Uterus (tissue), 4 donors: ENCODE data around the gene SF3A2. TPM values are rescaled to one million over a fixed set of nuclear protein-coding genes. Genes with fewer than 3 reads are reported as not detected.

ENCODE experiments used
- DNase-seq, 2 donors: peaks; one replicate each; pipeline ENCODE4 v3.0.0-alpha.2; 2019 to 2020
- H3K27ac ChIP-seq, 2 donors: fragments of 200-600 bp; sonication (generic); 1 replicate in 1 of 2; 2 replicates in 1 of 2; pipeline ENCODE4 v1.5.1; 2016 to 2018
- H3K27me3 ChIP-seq, 2 donors: fragments of 200-600 bp; sonication (generic); one replicate each; pipeline ENCODE4 v1.5.1; 2018 to 2019; ENCODE audit warnings: control low read depth in 1 of 2
- H3K36me3 ChIP-seq, 2 donors: fragments of 200-600 bp; sonication (generic); one replicate each; pipeline ENCODE4 v1.5.1; 2019; ENCODE audit warnings: control low read depth in 1 of 2
- H3K4me1 ChIP-seq, 2 donors: fragments of 200-600 bp; sonication (generic); one replicate each; pipeline ENCODE4 v1.5.1; 2018 to 2019; ENCODE audit warnings: control low read depth in 1 of 2
- H3K4me3 ChIP-seq, 2 donors: fragments of 200-600 bp; sonication (generic); 1 replicate in 1 of 2; 2 replicates in 1 of 2; pipeline ENCODE4 v1.5.1; 2018 to 2019; ENCODE audit warnings: mild to moderate bottlenecking in 1 of 2
- H3K9me3 ChIP-seq, 2 donors: fragments of 200-600 bp; sonication (generic); one replicate each; pipeline ENCODE4 v1.5.1; 2019; ENCODE audit warnings: control low read depth in 1 of 2
- CTCF ChIP-seq, 4 experiments: fragments of 200-600 bp in 2 of 4; fragments of 450-650 bp in 2 of 4; sonication (generic) in 2 of 4; IDR thresholded peaks; one replicate each; pipeline ENCODE4 v1.5.1; 2016 to 2019; ENCODE audit warnings: antibody characterized with exemption in 4 of 4, mild to moderate bottlenecking in 2 of 4, moderate library complexity in 1 of 4
- POLR2A ChIP-seq, 2 donors: fragments of 450-650 bp; IDR thresholded peaks; one replicate each; pipeline ENCODE4 v1.6.1; 2016; ENCODE audit warnings: antibody characterized with exemption in 2 of 2, mild to moderate bottlenecking in 1 of 2, moderate library complexity in 1 of 2
- intact Hi-C: fragments of 100-400 bp; cut with DNase I; formaldehyde crosslinking; loops from one replicate; pipeline ENCODE4 v1.15.1; 2023; ENCODE audit warnings: low total_unique reads
- total RNA-seq, 4 donors: library from RNA; depleted of rRNA in 3 of 4; stranded (reverse); fragments of >200 nt in 3 of 4; gene quantifications; one replicate each; pipeline versions ENCODE4 v1.1.0 to v1.2.4, GENCODE V29; 2014 to 2023
- donor health status: DM: yes; HTN: yes; CAD: no.

SF3A2 gene
- total RNA-seq, 4 donors from 2014 or later: 33.2 to 107 (median 50.6) TPM

DNA sequence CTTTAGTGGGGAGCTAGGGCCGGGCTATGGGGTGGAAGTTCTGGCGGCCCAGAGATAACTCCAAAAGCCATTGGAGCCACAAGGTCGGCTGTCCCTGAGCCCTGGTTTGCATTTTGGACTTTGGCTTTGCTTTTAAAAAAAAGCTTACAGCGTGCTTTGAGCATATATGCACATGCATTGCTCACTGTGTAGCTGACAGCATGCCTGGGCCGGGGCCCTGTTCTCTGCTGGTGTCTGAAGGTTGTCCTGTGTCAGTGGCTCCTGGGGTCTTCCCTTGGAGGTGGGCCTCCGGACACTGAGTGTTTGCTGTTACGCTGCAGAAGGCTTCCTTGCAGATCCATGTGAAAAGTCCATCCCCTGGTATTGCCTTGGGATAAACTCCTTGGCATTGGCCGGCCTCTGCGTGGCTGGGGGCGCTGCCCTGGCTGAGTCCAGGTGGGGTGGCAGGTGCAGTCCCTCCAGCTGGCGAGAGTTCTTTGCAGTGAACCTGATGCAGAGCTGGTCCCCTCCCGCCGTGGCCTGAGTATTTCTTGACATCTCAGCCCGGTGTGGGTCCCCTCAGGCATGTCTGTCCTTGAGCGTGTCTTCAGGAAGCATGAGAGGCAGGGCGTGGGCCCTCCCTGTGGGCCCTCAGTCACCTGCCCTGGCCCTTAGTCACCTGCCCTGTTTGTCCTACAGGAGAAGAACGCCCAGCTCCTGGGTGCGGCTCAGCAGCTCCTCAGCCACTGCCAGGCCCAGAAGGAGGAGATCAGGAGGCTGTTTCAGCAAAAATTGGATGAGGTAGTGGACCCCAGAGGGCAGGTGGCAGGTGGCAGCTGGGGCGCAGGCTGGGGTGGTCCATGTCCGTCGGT lies 23.5 kb upstream of the SF3A2 start:
- Histone ChIP-seq H3K27ac (no peak overlapping the region), H3K9me3 (no peaks in the 10 kb centered on the region), H3K36me3 (no peaks in the 10 kb centered on the region), H3K27me3 (no peaks in the 10 kb centered on the region), H3K4me1 (no peaks in the 10 kb centered on the region), H3K4me3 (no peak overlapping the region)
- intact Hi-C loops: no loop called here
- TF ChIP-seq POLR2A (IDR thresholded peaks at IDR 0.05): no peak
- TF ChIP-seq CTCF (IDR thresholded peaks at IDR 0.05): no peak
- DNase-seq: no peak

- H3K27ac ChIP-seq: no peak overlapping the region
- TF ChIP-seq CTCF (IDR thresholded peaks at IDR 0.05) (no peak), POLR2A (IDR thresholded peaks at IDR 0.05) (no peak)
- intact Hi-C loops: no loop called here
Measured at GRCh38 chr19:2213799-2214198, 22.8 kb upstream of the SF3A2 start.

DNA sequence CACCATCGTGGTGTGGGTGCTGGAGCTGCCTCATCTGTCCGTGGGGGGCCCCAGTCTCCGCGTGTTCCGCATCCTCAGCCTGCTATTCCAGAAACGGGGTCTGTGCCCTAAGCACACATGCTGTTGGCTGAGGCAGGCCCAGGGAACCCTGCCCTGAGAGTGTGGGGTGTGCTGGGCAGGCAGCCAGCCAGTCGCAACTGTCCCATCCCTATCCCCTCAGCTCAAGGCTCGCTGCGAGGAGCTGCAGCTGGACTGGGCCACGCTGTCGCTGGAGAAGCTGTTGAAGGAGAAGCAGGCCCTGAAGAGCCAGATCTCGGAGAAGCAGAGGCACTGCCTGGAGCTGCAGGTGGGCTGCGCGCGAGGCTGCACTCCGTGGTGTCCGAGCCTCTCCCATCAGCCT lies 22.4 kb upstream of the SF3A2 start:
- H3K4me3 ChIP-seq: no peak overlapping the region
- H3K27me3 ChIP-seq: no peaks in the 10 kb centered on the region
- H3K36me3 ChIP-seq: no peaks in the 10 kb centered on the region
- no peaks in the 10 kb centered on the region for H3K4me1 ChIP-seq
- no peak overlapping the region for H3K27ac ChIP-seq
- intact Hi-C loops: no loop called here
- TF ChIP-seq POLR2A (IDR thresholded peaks at IDR 0.05): no peak
- TF ChIP-seq CTCF (IDR thresholded peaks at IDR 0.05): no peak
- no peak for DNase-seq
- H3K9me3 ChIP-seq: no peaks in the 10 kb centered on the region

More at GRCh38 chr19:2213799-2214198, 22.8 kb upstream of the SF3A2 start:
- no peaks in the 10 kb centered on the region for H3K9me3 ChIP-seq
- DNase-seq: no peak
- no peaks in the 10 kb centered on the region for H3K27me3 ChIP-seq
- H3K36me3 ChIP-seq: no peaks in the 10 kb centered on the region
- no peaks in the 10 kb centered on the region for H3K4me1 ChIP-seq
- H3K4me3 ChIP-seq: no peak overlapping the region

DNA sequence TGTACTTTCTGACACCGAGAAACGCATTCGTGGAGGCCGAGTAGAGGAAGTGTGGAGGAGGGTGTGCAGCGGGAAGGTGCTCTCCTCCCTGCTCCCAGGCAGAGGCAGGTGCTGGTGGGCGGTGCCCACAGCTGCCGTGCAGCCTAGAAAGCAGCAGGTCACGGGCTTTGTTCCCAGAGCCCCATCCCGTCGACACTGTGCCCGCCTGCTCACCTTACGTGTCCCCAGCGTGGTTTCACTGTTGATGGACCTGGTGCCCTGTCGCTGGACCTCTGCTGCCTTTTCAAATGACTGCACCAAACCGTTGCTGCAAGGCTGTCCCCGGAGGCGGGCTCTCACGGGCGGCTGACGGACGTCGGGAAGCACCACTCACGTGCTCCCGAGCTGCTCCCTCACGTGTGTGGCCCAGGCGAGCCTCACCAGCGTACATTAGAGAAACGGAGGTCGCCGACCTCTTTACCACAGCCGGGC lies 21.3 kb upstream of the SF3A2 start:
- Histone ChIP-seq H3K4me3 (no peak overlapping the region), H3K9me3 (no peaks in the 10 kb centered on the region), H3K27me3 (no peaks in the 10 kb centered on the region), H3K36me3 (no peaks in the 10 kb centered on the region), H3K4me1 (no peaks in the 10 kb centered on the region), H3K27ac (no peak overlapping the region)
- no peak for TF ChIP-seq CTCF (IDR thresholded peaks at IDR 0.05)
- TF ChIP-seq POLR2A (IDR thresholded peaks at IDR 0.05): no peak
- DNase-seq: no peak
- intact Hi-C loops: no loop called here

DNA sequence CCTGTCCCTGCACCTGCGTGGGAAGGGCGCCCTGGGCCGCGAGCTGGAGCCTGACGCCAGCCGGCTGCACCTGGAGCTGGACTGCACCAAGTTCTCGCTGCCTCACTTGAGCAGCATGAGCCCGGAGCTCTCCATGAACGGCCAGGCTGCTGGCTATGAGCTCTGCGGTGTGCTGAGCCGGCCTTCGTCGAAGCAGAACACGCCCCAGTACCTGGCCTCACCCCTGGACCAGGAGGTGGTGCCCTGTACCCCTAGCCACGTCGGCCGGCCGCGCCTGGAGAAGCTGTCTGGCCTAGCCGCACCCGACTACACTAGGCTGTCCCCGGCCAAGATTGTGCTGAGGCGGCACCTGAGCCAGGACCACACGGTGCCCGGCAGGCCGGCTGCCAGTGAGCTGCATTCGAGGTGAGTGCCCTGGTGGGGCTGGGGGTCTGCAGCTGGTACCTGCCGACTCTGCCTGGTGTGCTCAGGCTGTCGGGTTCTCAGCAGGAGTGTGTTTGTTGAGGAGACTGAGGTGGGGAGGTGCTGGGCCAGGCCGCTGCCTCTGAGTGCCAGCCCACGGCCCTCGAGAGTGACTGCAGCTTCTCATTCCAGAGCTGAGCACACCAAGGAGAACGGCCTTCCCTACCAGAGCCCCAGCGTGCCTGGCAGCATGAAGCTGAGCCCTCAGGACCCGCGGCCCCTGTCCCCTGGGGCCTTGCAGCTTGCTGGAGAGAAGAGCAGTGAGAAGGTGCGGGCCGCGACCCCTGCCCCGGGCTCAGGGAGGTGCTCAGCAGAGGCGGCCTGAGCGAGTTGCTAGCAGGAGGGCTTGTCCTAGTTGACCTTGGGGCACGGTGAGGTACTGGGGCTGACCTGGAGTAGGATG lies 20.0 kb upstream of the SF3A2 start:
- intact Hi-C loops: no loop called here
- H3K36me3 ChIP-seq: no peaks in the 10 kb centered on the region

More for the DNA sequence above, 20.0 kb upstream of the SF3A2 start:
- Histone ChIP-seq H3K4me1 (no peaks in the 10 kb centered on the region), H3K27ac (no peak overlapping the region), H3K9me3 (no peaks in the 10 kb centered on the region), H3K4me3 (no peak overlapping the region), H3K27me3 (no peaks in the 10 kb centered on the region)
- no peak for DNase-seq
- TF ChIP-seq POLR2A (IDR thresholded peaks at IDR 0.05) (no peak), CTCF (IDR thresholded peaks at IDR 0.05) (no peak)
